ENCODE data around the gene ZNF79. TPM values are rescaled to one million over a fixed set of nuclear protein-coding genes. Genes with fewer than 3 reads are reported as not detected.
A peak's percentile ranks its signal among the peaks of the same experiment; 100 is the strongest.

Gene ZNF79
- total and polyA plus RNA-seq, 9 of the 15 experiments (the other 6 are each of a cell fraction or from before 2014, with no cell fraction given) = 0.62 to 7.0 (median 4.1) TPM

DNA sequence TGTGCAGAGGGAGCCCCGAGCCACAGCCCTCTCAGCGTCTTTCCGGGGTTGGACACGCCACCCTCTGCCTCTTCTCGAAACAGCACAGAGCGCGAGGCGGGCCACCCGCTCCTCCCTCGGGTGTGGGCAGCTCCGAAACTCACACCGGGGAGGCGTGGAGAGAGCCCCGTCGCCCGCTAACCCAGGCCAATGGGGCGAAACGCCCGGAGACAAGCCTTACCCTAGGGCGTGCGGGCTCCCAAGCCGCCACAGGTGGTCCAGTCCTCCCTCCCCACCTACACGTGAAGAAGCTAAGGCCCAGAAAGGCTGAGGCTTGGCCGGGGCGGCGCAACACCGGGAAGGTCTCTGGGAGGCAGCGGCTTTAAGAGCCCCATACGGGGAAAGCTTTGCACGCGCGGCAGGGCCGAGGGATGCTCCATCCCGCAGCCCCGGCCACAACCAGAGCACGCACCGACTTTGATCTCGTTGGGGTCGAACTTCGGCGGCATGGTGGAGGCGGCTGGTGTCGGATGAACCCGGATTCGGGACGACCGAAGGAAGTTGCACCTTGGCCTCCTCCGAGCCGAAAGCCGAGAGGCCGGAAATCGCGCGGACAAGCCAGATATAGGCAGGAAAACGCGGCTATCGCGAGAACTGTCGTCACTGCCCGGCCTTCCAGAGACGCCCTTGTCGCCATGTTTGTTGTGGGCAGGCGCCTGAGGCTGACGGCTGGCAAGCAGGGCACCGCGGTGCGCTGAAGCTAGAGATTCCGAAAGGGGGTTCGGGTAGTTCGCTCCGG, 26.8 kb downstream of the ZNF79 start, which contains the start of the genes LRSAM1 and RPL12 (continued):
- TF ChIP-seq, protein P1, sequence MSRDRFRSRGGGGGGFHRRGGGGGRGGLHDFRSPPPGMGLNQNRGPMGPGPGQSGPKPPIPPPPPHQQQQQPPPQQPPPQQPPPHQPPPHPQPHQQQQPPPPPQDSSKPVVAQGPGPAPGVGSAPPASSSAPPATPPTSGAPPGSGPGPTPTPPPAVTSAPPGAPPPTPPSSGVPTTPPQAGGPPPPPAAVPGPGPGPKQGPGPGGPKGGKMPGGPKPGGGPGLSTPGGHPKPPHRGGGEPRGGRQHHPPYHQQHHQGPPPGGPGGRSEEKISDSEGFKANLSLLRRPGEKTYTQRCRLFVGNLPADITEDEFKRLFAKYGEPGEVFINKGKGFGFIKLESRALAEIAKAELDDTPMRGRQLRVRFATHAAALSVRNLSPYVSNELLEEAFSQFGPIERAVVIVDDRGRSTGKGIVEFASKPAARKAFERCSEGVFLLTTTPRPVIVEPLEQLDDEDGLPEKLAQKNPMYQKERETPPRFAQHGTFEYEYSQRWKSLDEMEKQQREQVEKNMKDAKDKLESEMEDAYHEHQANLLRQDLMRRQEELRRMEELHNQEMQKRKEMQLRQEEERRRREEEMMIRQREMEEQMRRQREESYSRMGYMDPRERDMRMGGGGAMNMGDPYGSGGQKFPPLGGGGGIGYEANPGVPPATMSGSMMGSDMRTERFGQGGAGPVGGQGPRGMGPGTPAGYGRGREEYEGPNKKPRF (IDR thresholded peaks at IDR 0.05; ENCODE audit: low read depth, low read length) = no peak
- TF ChIP-seq PYGO2 (tag; IDR thresholded peaks at IDR 0.05) (no peak), TEAD2 (tag; IDR thresholded peaks at IDR 0.05) (no peak), MAFF (IDR thresholded peaks at IDR 0.05; ENCODE audit: low read length) (peak; percentile 88; the same call in 1 of the 2 replicates), PRDM10 (IDR thresholded peaks at IDR 0.05; ENCODE audit: partially characterized antibody) (no peak), FOXO4 (CRISPR knock-in tag; IDR thresholded peaks at IDR 0.05) (no peak), XRCC3 (IDR thresholded peaks at IDR 0.05) (no peak), NBN (IDR thresholded peaks at IDR 0.05; ENCODE audit: low read depth) (no peak; the same call in 1 of the 2 replicates), SMARCB1 (IDR thresholded peaks at IDR 0.05; ENCODE audit: insufficient read length, low read depth) (no peak), CBFA2T3 (IDR thresholded peaks at IDR 0.05) (no peak), EP400 (IDR thresholded peaks at IDR 0.05) (peak; percentile 99), PTBP1 (IDR thresholded peaks at IDR 0.05; ENCODE audit: low read depth, low read length) (0 out of 2 replicates have a peak, but pooled peaks have one; percentile 31), RBM22 (IDR thresholded peaks at IDR 0.05; ENCODE audit: low read depth, low read length, poor library complexity, severe bottlenecking) (peak; percentile 99), ZNF143 (CRISPR knock-in tag; IDR thresholded peaks at IDR 0.05) (no peak), ZC3H8 (IDR thresholded peaks at IDR 0.05) (no peak), PTRF (tag; IDR thresholded peaks at IDR 0.05) (no peak), HSF4 (CRISPR knock-in tag; IDR thresholded peaks at IDR 0.05; ENCODE audit: borderline replicate concordance) (no peak), ZSCAN29 (IDR thresholded peaks at IDR 0.05) (peak; percentile 85), FOXJ3 (CRISPR knock-in tag; IDR thresholded peaks at IDR 0.05) (no peak)
- TF ChIP-seq, protein P2, sequence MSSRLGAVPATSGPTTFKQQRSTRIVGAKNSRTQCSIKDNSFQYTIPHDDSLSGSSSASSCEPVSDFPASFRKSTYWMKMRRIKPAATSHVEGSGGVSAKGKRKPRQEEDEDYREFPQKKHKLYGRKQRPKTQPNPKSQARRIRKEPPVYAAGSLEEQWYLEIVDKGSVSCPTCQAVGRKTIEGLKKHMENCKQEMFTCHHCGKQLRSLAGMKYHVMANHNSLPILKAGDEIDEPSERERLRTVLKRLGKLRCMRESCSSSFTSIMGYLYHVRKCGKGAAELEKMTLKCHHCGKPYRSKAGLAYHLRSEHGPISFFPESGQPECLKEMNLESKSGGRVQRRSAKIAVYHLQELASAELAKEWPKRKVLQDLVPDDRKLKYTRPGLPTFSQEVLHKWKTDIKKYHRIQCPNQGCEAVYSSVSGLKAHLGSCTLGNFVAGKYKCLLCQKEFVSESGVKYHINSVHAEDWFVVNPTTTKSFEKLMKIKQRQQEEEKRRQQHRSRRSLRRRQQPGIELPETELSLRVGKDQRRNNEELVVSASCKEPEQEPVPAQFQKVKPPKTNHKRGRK (tag; IDR thresholded peaks at IDR 0.05) = no peak
